PC-3 (cell line): ENCODE measurements around the gene CDK5R1. TPM values are rescaled to one million over a fixed set of nuclear protein-coding genes. Genes with fewer than 3 reads are reported as not detected.

Experiments used
- ATAC-seq: fragments of 200-7000 bp; cut with Tn5 transposase; 2 replicates; pipeline ENCODE4 v1.9.1; 2020; ENCODE audit warnings: mild to moderate bottlenecking, moderate library complexity
- BruUV-seq: library from RNA; stranded (reverse); fragments of 400-500 nt; replicated peaks from 2 replicates; lab custom pipeline; 2021; lab: Mats Ljungman, UMichigan
- CTCF ChIA-PET: fragments of 300-600 bp; sonication (Branson Sonifier 250); formaldehyde crosslinking; loops from one replicate; lab custom pipeline; 2022; ENCODE audit warnings: antibody characterized with exemption; lab: Charles Lee
- POLR2A ChIA-PET: fragments of 300-600 bp; sonication (Branson Sonifier 250); formaldehyde crosslinking; loops from one replicate; lab custom pipeline; 2022; ENCODE audit warnings: antibody characterized with exemption; ENCODE audit not compliant: unreplicated experiment; lab: Charles Lee
- DNase-seq: peaks from one replicate; pipeline ENCODE4 v3.0.0-alpha.2; 2015
- H2AFZ ChIP-seq: fragments of 300-600 bp; sonication (generic); 2 replicates; pipeline ENCODE4 v1.6.0; 2016; ENCODE audit warnings: antibody characterized with exemption, low read length
- H3F3A ChIP-seq: fragments of 300-600 bp; sonication (generic); one replicate; pipeline ENCODE4 v1.6.0; 2017; ENCODE audit warnings: antibody characterized with exemption, low read length, control low read depth, mild to moderate bottlenecking; ENCODE audit not compliant: unreplicated experiment
- H3K27ac ChIP-seq: fragments of 300-600 bp; sonication (generic); 2 replicates; pipeline ENCODE4 v1.5.1; 2016; ENCODE audit warnings: mild to moderate bottlenecking, low read length
- H3K27me3 ChIP-seq: fragments of 300-600 bp; sonication (generic); 2 replicates; pipeline ENCODE4 v1.6.1; 2016; ENCODE audit warnings: low read length, mixed read lengths
- H3K36me3 ChIP-seq: fragments of 300-600 bp; sonication (generic); 2 replicates; pipeline ENCODE4 v1.6.1; 2016; ENCODE audit warnings: low read depth, mixed run types, low read length, mixed read lengths
- H3K4me1 ChIP-seq: fragments of 300-600 bp; sonication (generic); 2 replicates; pipeline ENCODE4 v1.5.1; 2016; ENCODE audit warnings: low read length; ENCODE audit not compliant: insufficient read depth
- H3K4me2 ChIP-seq: fragments of 300-600 bp; sonication (generic); 2 replicates; pipeline ENCODE4 v1.6.0; 2016; ENCODE audit warnings: low read length
- H3K4me3 ChIP-seq: fragments of 300-600 bp; sonication (generic); 2 replicates; pipeline ENCODE4 v1.5.1; 2016; ENCODE audit warnings: mild to moderate bottlenecking, low read length, mixed read lengths
- H3K79me2 ChIP-seq: fragments of 300-600 bp; sonication (generic); 2 replicates; pipeline ENCODE4 v1.6.1; 2017; ENCODE audit warnings: low read length, mixed read lengths
- H3K9ac ChIP-seq: fragments of 300-600 bp; sonication (generic); 2 replicates; pipeline ENCODE4 v1.6.0; 2016; ENCODE audit warnings: mild to moderate bottlenecking, low read length
- H3K9me2 ChIP-seq: fragments of 300-600 bp; sonication (generic); replicated peaks from 2 replicates; pipeline ENCODE4 v1.6.1; 2016; ENCODE audit warnings: mixed run types, low read length, mixed read lengths
- H3K9me3 ChIP-seq: fragments of 300-600 bp; sonication (generic); 2 replicates; pipeline ENCODE4 v1.6.1; 2016; ENCODE audit warnings: low read length, mixed read lengths
- H4K20me1 ChIP-seq: fragments of 300-600 bp; sonication (generic); 2 replicates; pipeline ENCODE4 v1.6.1; 2016; ENCODE audit warnings: low read length, mixed read lengths
- CTCF ChIP-seq: fragments of 300-600 bp; sonication (generic); conservative IDR thresholded peaks from 2 replicates; pipeline ENCODE4 v1.5.1; 2017; ENCODE audit warnings: antibody characterized with exemption, low read depth, mild to moderate bottlenecking, low read length
- EZH2 ChIP-seq: fragments of 300-600 bp; sonication (generic); IDR thresholded peaks from one replicate; pipeline ENCODE4 v1.6.1; 2017; ENCODE audit warnings: antibody characterized with exemption, mild to moderate bottlenecking, low read length; ENCODE audit not compliant: unreplicated experiment
- EZH2phosphoT487 ChIP-seq: fragments of 300-600 bp; sonication (generic); IDR thresholded peaks from 2 replicates; pipeline ENCODE4 v1.6.1; 2018; ENCODE audit warnings: mild to moderate bottlenecking, antibody characterized with exemption, low read length, borderline replicate concordance
- intact Hi-C: fragments of 100-400 bp; cut with micrococcal nuclease; formaldehyde crosslinking; loops from 2 replicates; pipeline ENCODE4 v1.9.0; 2023
- total RNA-seq: library from RNA; depleted of rRNA; stranded (reverse); fragments of >200 nt; gene quantifications from 2 replicates; pipeline ENCODE4 v1.2.3, GENCODE V29; 2014

Gene CDK5R1
- total RNA-seq, 1 experiment from 2014 or later = 1.7 TPM

DNA sequence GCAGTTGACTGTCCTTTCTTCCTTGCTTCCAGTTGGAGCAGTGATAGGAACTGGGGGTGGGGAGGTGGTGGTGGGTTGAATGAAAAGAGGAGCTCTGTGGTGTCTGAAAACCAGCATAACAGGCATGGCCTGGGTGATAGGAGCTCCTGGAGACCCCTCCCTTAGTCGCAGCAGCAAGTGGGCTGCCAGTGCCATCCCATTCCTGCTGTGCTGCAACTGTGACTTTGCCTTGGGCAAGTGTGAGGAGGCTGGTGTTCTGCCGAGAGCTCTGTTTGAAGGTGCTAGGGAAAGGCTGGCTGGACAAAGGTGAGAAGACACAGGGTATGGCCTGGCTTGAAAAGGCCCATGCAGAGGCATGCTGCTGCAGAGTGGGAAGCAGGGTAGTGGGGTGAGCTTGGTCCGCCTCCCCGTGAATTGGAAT lies 2.7 kb upstream of the CDK5R1 start:
- no peak for DNase-seq
- ChIA-PET CTCF (no interaction called here), POLR2A (no interaction called here)
- no peaks in the 10 kb centered on the region for H3K9me2 ChIP-seq
- peaks cover 7% of the 10 kb centered on the region for H3F3A ChIP-seq
- no peaks in the 10 kb centered on the region for H3K9me3 ChIP-seq
- H3K4me1 ChIP-seq = peaks cover 4% of the 10 kb centered on the region; the same call in 1 of the 2 replicates
- no peak for ATAC-seq
- intact Hi-C loops = loop anchor here (5.0 to 10.0 kb wide), 2 partner anchors 121 to 273 kb away; no protein-coding TSS in a partner anchor
- H4K20me1 ChIP-seq = no peaks in the 10 kb centered on the region
- no peak overlapping the region for H3K4me2 ChIP-seq
- H3K27me3 ChIP-seq = no peaks in the 10 kb centered on the region
- BruUV-seq = no TSS peak
- TF ChIP-seq EZH2phosphoT487 = no peak
- no peak for TF ChIP-seq EZH2
- no peak for TF ChIP-seq CTCF
- H3K9ac ChIP-seq = no peak overlapping the region
- H3K79me2 ChIP-seq = peaks cover 5% of the 10 kb centered on the region; the same call in 1 of the 2 replicates
- no peak overlapping the region for H3K4me3 ChIP-seq
- no peak overlapping the region for H2AFZ ChIP-seq
- peaks cover 17% of the 10 kb centered on the region for H3K36me3 ChIP-seq
- no peak overlapping the region for H3K27ac ChIP-seq

DNA sequence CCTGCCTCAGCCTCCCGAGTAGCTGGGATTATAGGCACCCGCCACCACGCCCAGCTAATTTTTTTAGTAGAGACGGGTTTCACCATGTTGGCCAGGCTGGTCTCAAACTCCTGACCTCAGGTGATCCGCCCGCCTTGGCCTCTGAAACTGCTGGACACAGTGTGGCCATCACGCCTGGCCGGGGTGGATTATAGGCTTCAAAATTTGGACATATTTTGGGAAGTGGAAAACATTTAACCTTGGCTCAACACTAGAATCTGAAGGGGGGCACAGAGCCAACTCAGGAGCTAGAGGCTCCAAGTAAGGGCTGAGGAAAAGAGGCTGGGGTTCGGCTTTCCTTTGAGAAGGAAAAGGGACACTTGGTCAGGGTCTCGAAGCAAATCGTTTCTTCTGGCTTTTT lies 2.2 kb upstream of the CDK5R1 start:
- Histone ChIP-seq H3K9me2 (no peaks in the 10 kb centered on the region), H3K4me1 (peaks cover 4% of the 10 kb centered on the region; the same call in 1 of the 2 replicates), H3K9me3 (no peaks in the 10 kb centered on the region), H3K4me3 (no peak overlapping the region), H3K27me3 (no peaks in the 10 kb centered on the region), H3F3A (peaks cover 7% of the 10 kb centered on the region), H3K36me3 (peaks cover 11% of the 10 kb centered on the region), H3K4me2 (no peak overlapping the region), H2AFZ (no peak overlapping the region), H3K27ac (no peak overlapping the region), H3K79me2 (peaks cover 5% of the 10 kb centered on the region; the same call in 1 of the 2 replicates), H4K20me1 (no peaks in the 10 kb centered on the region), H3K9ac (no peak overlapping the region)
- ChIA-PET CTCF (no interaction called here), POLR2A (no interaction called here)
- intact Hi-C loops = loop anchor here (5.0 to 10.0 kb wide), 2 partner anchors 120 to 273 kb away; no protein-coding TSS in a partner anchor
- ATAC-seq (no peak), DNase-seq (no peak)
- no TSS peak for BruUV-seq
- TF ChIP-seq EZH2phosphoT487 = no peak
- no peak for TF ChIP-seq EZH2
- no peak for TF ChIP-seq CTCF

- DNase-seq (peak; percentile 21), ATAC-seq (no peak)
- H3K4me2 ChIP-seq = peak overlapping the region; percentile 77
- intact Hi-C loops = loop anchor here (10.0 kb wide), 1 partner anchor 119 kb away; no protein-coding TSS in a partner anchor
- ChIA-PET CTCF (no interaction called here), POLR2A (no interaction called here)
- BruUV-seq = TSS peak; percentile 29
- H3K36me3 ChIP-seq = peaks cover 4% of the 10 kb centered on the region; the same call in 1 of the 2 replicates
- peak overlapping the region; percentile 77 for H2AFZ ChIP-seq
- H3K4me1 ChIP-seq = peaks cover 4% of the 10 kb centered on the region; the same call in 1 of the 2 replicates
- H3F3A ChIP-seq = peaks cover 7% of the 10 kb centered on the region
- no peaks in the 10 kb centered on the region for H3K9me2 ChIP-seq
- peaks cover 5% of the 10 kb centered on the region; the same call in 1 of the 2 replicates for H3K79me2 ChIP-seq
- no peak overlapping the region for H3K4me3 ChIP-seq
- no peak overlapping the region for H3K27ac ChIP-seq
- no peaks in the 10 kb centered on the region for H4K20me1 ChIP-seq
- H3K9ac ChIP-seq = no peak overlapping the region
- no peaks in the 10 kb centered on the region for H3K27me3 ChIP-seq
- H3K9me3 ChIP-seq = no peaks in the 10 kb centered on the region
- TF ChIP-seq EZH2 (no peak), CTCF (no peak), EZH2phosphoT487 (no peak)
Measured at GRCh38 chr17:32485261-32486110, 1.3 kb upstream of the CDK5R1 start.
